Osteoblast (primary cell): ENCODE data around the gene CACNA1C. TPM values are rescaled to one million over a fixed set of nuclear protein-coding genes. Genes with fewer than 3 reads are reported as not detected.

Experiments used
- DNase-seq: peaks from one replicate; pipeline ENCODE4 v3.0.0; 2011; ENCODE audit warnings: low spot score, mixed read lengths; ENCODE audit not compliant: insufficient read length; ENCODE audit errors: missing footprints
- H2AFZ ChIP-seq: 2 replicates; pipeline ENCODE4 v1.6.0; 2011; ENCODE audit warnings: mild to moderate bottlenecking, low read length
- H3K27ac ChIP-seq: 2 replicates; pipeline ENCODE4 v1.5.1; 2011; ENCODE audit warnings: mild to moderate bottlenecking, low read depth, low read length, moderate library complexity
- H3K27me3 ChIP-seq: 2 replicates; pipeline ENCODE4 v1.6.0; 2012; ENCODE audit warnings: mild to moderate bottlenecking, control low read depth, inconsistent platforms, low read length, moderate library complexity; ENCODE audit not compliant: insufficient read depth
- H3K36me3 ChIP-seq: 2 replicates; pipeline ENCODE4 v1.5.1; 2011; ENCODE audit warnings: mild to moderate bottlenecking, low read length, control low read depth, moderate library complexity; ENCODE audit not compliant: insufficient read depth
- H3K4me1 ChIP-seq: 2 replicates; pipeline ENCODE4 v1.5.1; 2011; ENCODE audit warnings: mild to moderate bottlenecking, low read length, control low read depth, moderate library complexity; ENCODE audit not compliant: insufficient read depth
- H3K4me2 ChIP-seq: 2 replicates; pipeline ENCODE4 v1.6.0; 2011; ENCODE audit warnings: mild to moderate bottlenecking, low read length; ENCODE audit not compliant: insufficient read depth
- H3K4me3 ChIP-seq: fragments of 200-600 bp; sonication (generic); 3 replicates; pipeline ENCODE4 v1.5.1; 2012; ENCODE audit warnings: mild to moderate bottlenecking, low read length, inconsistent platforms; ENCODE audit not compliant: insufficient read depth
- H3K79me2 ChIP-seq: 2 replicates; pipeline ENCODE4 v1.6.0; 2012; ENCODE audit warnings: mild to moderate bottlenecking, low read length, control low read depth, inconsistent platforms; ENCODE audit not compliant: insufficient read depth
- H3K9me3 ChIP-seq: 2 replicates; pipeline ENCODE4 v1.5.1; 2011; ENCODE audit warnings: low read depth, low read length, control low read depth
- H4K20me1 ChIP-seq: 2 replicates; pipeline ENCODE4 v1.6.0; 2012; ENCODE audit warnings: mild to moderate bottlenecking, low read length, control low read depth; ENCODE audit not compliant: insufficient read depth
- CTCF ChIP-seq: IDR thresholded peaks from 2 replicates; pipeline ENCODE4 v1.5.1; 2011; ENCODE audit warnings: mild to moderate bottlenecking, low read depth, low read length, moderate library complexity; ENCODE audit errors: extremely low read depth
- total RNA-seq: library from RNA; depleted of rRNA; stranded (reverse); fragments of >200 nt; gene quantifications from 2 replicates; pipeline ENCODE4 v1.2.3, GENCODE V29; 2012

The CACNA1C gene
- total RNA-seq, 1 donor: 19.2 TPM

- H3K36me3 ChIP-seq: no peaks in the 10 kb centered on the region
- peaks cover 81% of the 10 kb centered on the region for H3K4me1 ChIP-seq
- no peak overlapping the region for H3K4me3 ChIP-seq
- H2AFZ ChIP-seq: no peak overlapping the region
- TF ChIP-seq CTCF: no peak
- no peak overlapping the region for H3K4me2 ChIP-seq
- no peak overlapping the region for H3K27ac ChIP-seq
- no peaks in the 10 kb centered on the region for H3K9me3 ChIP-seq
- DNase-seq: no peak
- no peaks in the 10 kb centered on the region for H4K20me1 ChIP-seq
- H3K79me2 ChIP-seq: peaks cover 31% of the 10 kb centered on the region
- no peaks in the 10 kb centered on the region for H3K27me3 ChIP-seq
Observed at GRCh38 chr12:2262449-2262848, 209.7 kb downstream of the CACNA1C start.

- TF ChIP-seq CTCF: no peak
- Histone ChIP-seq H4K20me1 (no peaks in the 10 kb centered on the region), H3K27me3 (no peaks in the 10 kb centered on the region), H3K27ac (peak overlapping the region; percentile 99), H2AFZ (no peak overlapping the region), H3K9me3 (no peaks in the 10 kb centered on the region), H3K4me3 (peak overlapping the region; percentile 32), H3K4me2 (peak overlapping the region; percentile 76), H3K36me3 (no peaks in the 10 kb centered on the region), H3K4me1 (peaks cover 84% of the 10 kb centered on the region), H3K79me2 (peaks cover 31% of the 10 kb centered on the region)
- no peak for DNase-seq
Observed at GRCh38 chr12:2263901-2264300, 211.1 kb downstream of the CACNA1C start.

GRCh38 chr12:2264651-2265232 lies 212.0 kb downstream of the CACNA1C start:
- no peak for TF ChIP-seq CTCF
- Histone ChIP-seq H4K20me1 (no peaks in the 10 kb centered on the region), H3K79me2 (peaks cover 33% of the 10 kb centered on the region), H3K4me3 (peak overlapping the region; percentile 32), H2AFZ (no peak overlapping the region), H3K4me1 (peaks cover 83% of the 10 kb centered on the region), H3K4me2 (peak overlapping the region; percentile 76), H3K9me3 (no peaks in the 10 kb centered on the region), H3K36me3 (no peaks in the 10 kb centered on the region), H3K27ac (peak overlapping the region; percentile 99), H3K27me3 (no peaks in the 10 kb centered on the region)
- DNase-seq: peak; percentile 87

GRCh38 chr12:2265461-2266167 lies 212.8 kb downstream of the CACNA1C start:
- H3K79me2 ChIP-seq: peaks cover 37% of the 10 kb centered on the region
- no peak overlapping the region for H2AFZ ChIP-seq
- no peak for TF ChIP-seq CTCF
- peaks cover 81% of the 10 kb centered on the region for H3K4me1 ChIP-seq
- peak overlapping the region; percentile 99 for H3K27ac ChIP-seq
- H3K4me3 ChIP-seq: peak overlapping the region; percentile 28
- H3K4me2 ChIP-seq: peak overlapping the region; percentile 76
- H4K20me1 ChIP-seq: no peaks in the 10 kb centered on the region
- peak; percentile 86 for DNase-seq
- no peaks in the 10 kb centered on the region for H3K36me3 ChIP-seq
- no peaks in the 10 kb centered on the region for H3K9me3 ChIP-seq
- H3K27me3 ChIP-seq: no peaks in the 10 kb centered on the region
